Aorta (tissue), 5 donors: ENCODE data around the gene LRRC30. TPM values are rescaled to one million over a fixed set of nuclear protein-coding genes. Genes with fewer than 3 reads are reported as not detected.
"Not testable (repeated sequence)": the region's sequence is repeated elsewhere in the genome, so short reads cannot be mapped to it uniquely, and the experiment has no call there.

ENCODE experiments used
- ATAC-seq: fragments of 200-7000 bp; cut with Tn5 transposase; one replicate; pipeline ENCODE4 v1.9.1; 2022; ENCODE audit warnings: moderate library complexity; ENCODE audit not compliant: low FRiP score
- DNase-seq, 2 donors: peaks; one replicate each; pipeline ENCODE4 v3.0.0-alpha.2; 2020
- H3K27ac ChIP-seq, 2 donors: one replicate each; pipeline ENCODE4 v1.5.1; 2013; ENCODE audit warnings: low read length in 2 of 2, mild to moderate bottlenecking in 2 of 2, moderate library complexity in 2 of 2, control low read depth in 1 of 2, inconsistent platforms in 1 of 2, low read depth in 1 of 2
- H3K27me3 ChIP-seq, 2 donors: one replicate each; pipeline ENCODE4 v1.6.1; 2013; ENCODE audit warnings: control low read depth in 1 of 2, low read length in 1 of 2, mild to moderate bottlenecking in 1 of 2, moderate library complexity in 1 of 2; ENCODE audit not compliant: insufficient read depth in 2 of 2, control insufficient read depth in 1 of 2
- H3K36me3 ChIP-seq, 2 donors: one replicate each; pipeline ENCODE4 v1.6.1; 2013; ENCODE audit warnings: control low read depth in 1 of 2, low read length in 1 of 2, mild to moderate bottlenecking in 1 of 2; ENCODE audit not compliant: insufficient read depth in 2 of 2, control insufficient read depth in 1 of 2
- H3K4me1 ChIP-seq, 2 donors: one replicate each; pipeline ENCODE4 v1.6.1; 2013; ENCODE audit warnings: low read length in 2 of 2, control low read depth in 1 of 2, mild to moderate bottlenecking in 1 of 2, moderate library complexity in 1 of 2; ENCODE audit not compliant: insufficient read depth in 2 of 2, control insufficient read depth in 1 of 2
- H3K4me3 ChIP-seq, 2 donors: one replicate each; pipeline ENCODE4 v1.5.1; 2013; ENCODE audit warnings: low read length in 2 of 2, control low read depth in 1 of 2, mild to moderate bottlenecking in 1 of 2
- H3K9me3 ChIP-seq: one replicate; pipeline ENCODE4 v1.6.1; 2013; ENCODE audit warnings: mild to moderate bottlenecking, low read length; ENCODE audit not compliant: control insufficient read depth
- WGBS, 2 donors: extraction: QIAGEN DNeasy Blood & Tissue Kit; methylation state at CpG; one replicate each; pipeline ENCODE4 v1.1.7; 2013; 5-methylcytosine and 5-hydroxymethylcytosine counted together
- intact Hi-C, 2 donors: fragments of 100-400 bp; cut with DNase I; formaldehyde crosslinking; loops; one replicate each; pipeline versions ENCODE4 v1.14.2 to v1.15.0; 2022
- polyA plus RNA-seq, 2 donors: library from polyadenylated mRNA; stranded (reverse); fragments of 200-250 nt; gene quantifications; one replicate each; pipeline ENCODE4 v1.2.3, GENCODE V29; 2013
- total RNA-seq, 2 donors: library from RNA; stranded (reverse); fragmentation: NEBNext Ultra II Directional; extraction: Animal tissue kit (Norgen Biotek cat#: 25700); gene quantifications; one replicate each; pipeline ENCODE4 v1.2.1, GENCODE V29; 2021
- donor health status: healthy with polysubstance abuse.
- donor health status: Bipolar disorder and iron deficiency.
- donor health status: DM: no; HTN: no; CAD: no.
- donor health status: DM: no; HTN: no; CAD: no.
- donor health status: DM: yes; HTN: yes; CAD: no.

The LRRC30 gene
- total and polyA plus RNA-seq, 4 donors: not detected

DNA sequence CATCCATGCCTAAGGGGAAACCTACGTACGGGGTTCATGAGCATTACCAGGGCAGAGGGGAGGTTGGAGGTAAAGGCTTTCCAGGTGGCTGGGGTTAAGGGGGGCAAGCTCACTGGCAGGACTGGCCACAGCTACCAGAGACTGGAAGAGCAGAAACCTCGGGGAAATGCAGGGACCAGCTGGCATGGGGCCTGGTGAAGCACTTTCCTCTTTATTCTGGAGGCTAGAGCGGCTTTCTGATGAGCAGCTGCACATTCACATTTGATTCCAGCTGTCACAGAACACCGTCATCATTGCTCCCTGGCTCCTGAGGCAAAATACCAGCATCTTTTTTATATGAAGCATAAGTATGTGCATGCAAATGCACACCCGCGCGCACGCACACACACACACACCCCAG is 28.7 kb upstream of the LRRC30 start:
- Histone ChIP-seq H3K4me3 (no peak overlapping the region), H3K4me1 (no peaks in the 10 kb centered on the region), H3K36me3 (no peaks in the 10 kb centered on the region), H3K27me3 (no peaks in the 10 kb centered on the region), H3K27ac (no peak overlapping the region), H3K9me3 (no peaks in the 10 kb centered on the region)
- 87 to 88% methylated on average over 9 of the region's 9 CpGs for WGBS, 2 donors
- ATAC-seq (no peak), DNase-seq (no peak)
- intact Hi-C loops: no loop called here

DNA sequence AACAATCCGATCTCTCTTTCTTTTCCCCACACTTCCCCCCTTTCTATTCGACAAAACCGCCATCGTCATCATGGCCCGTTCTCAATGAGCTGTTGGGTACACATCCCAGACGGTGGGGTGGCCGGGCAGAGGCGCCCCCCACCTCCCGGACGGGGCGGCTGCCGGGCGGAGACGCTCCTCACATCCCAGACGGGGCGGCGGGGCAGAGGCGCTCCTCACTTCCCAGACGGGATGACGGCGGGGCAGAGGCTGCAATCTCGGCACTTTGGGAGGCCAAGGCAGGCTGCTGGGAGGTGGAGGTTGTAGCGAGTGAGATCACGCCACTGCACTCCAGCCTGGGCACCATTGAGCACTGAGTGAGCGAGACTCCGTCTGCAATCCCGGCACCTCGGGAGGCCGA is 27.3 kb upstream of the LRRC30 start:
- DNase-seq, H3K27ac ChIP-seq, intact Hi-C loops, H3K27me3 ChIP-seq, H3K36me3 ChIP-seq, H3K4me3 ChIP-seq, ATAC-seq, H3K9me3 ChIP-seq, H3K4me1 ChIP-seq: not testable (repeated sequence)
- WGBS, 2 donors: 91% methylated on average over 26 to 28 of the region's 29 CpGs

- no peak for DNase-seq
- Histone ChIP-seq H3K27ac (no peak overlapping the region), H3K4me1 (no peaks in the 10 kb centered on the region), H3K36me3 (no peaks in the 10 kb centered on the region), H3K4me3 (no peak overlapping the region), H3K9me3 (no peaks in the 10 kb centered on the region), H3K27me3 (no peaks in the 10 kb centered on the region)
- ATAC-seq: no peak
- intact Hi-C loops: no loop called here
Measured at GRCh38 chr18:7205346-7205745, 25.5 kb upstream of the LRRC30 start.

GRCh38 chr18:7206217-7206616 is 24.7 kb upstream of the LRRC30 start:
- DNase-seq (no peak), ATAC-seq (no peak)
- Histone ChIP-seq H3K27ac (no peak overlapping the region), H3K9me3 (no peaks in the 10 kb centered on the region), H3K4me3 (no peak overlapping the region), H3K27me3 (no peaks in the 10 kb centered on the region), H3K36me3 (no peaks in the 10 kb centered on the region), H3K4me1 (no peaks in the 10 kb centered on the region)
- intact Hi-C loops: no loop called here
- 73 to 74% methylated on average over 6 of the region's 6 CpGs for WGBS, 2 donors

DNA sequence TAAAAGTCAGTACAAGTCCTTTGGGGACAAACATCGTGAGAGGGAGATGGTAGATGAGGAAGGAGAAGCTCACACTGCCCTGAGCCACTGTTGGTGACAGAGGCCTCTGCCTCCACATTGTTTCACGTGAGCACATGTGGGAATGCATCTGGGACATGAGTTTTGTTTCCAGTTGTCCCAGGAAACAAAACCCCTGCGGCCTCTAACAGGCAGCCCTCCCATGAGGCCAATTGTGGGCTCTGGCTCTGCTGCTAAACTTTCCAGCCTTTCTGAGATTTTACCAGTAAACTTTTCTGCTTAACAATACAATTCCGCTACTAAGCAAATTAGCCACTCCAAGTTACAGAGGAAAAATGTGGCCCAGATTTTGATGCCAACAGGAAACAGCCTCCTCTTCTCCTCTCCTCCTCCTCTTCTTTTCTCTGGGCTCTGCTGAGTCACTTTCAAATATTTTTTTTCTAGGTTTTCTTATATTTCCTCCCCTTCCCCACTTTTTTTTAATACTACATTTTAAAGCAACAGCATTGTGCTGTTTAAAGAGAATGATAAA is 23.4 kb upstream of the LRRC30 start:
- Histone ChIP-seq H3K9me3 (no peaks in the 10 kb centered on the region), H3K36me3 (no peaks in the 10 kb centered on the region), H3K27ac (no peak overlapping the region), H3K27me3 (no peaks in the 10 kb centered on the region), H3K4me3 (no peak overlapping the region), H3K4me1 (no peaks in the 10 kb centered on the region)
- WGBS, 2 donors: 62 to 65% methylated on average over 4 of the region's 4 CpGs
- DNase-seq (no peak), ATAC-seq (no peak)
- intact Hi-C loops: no loop called here

DNA sequence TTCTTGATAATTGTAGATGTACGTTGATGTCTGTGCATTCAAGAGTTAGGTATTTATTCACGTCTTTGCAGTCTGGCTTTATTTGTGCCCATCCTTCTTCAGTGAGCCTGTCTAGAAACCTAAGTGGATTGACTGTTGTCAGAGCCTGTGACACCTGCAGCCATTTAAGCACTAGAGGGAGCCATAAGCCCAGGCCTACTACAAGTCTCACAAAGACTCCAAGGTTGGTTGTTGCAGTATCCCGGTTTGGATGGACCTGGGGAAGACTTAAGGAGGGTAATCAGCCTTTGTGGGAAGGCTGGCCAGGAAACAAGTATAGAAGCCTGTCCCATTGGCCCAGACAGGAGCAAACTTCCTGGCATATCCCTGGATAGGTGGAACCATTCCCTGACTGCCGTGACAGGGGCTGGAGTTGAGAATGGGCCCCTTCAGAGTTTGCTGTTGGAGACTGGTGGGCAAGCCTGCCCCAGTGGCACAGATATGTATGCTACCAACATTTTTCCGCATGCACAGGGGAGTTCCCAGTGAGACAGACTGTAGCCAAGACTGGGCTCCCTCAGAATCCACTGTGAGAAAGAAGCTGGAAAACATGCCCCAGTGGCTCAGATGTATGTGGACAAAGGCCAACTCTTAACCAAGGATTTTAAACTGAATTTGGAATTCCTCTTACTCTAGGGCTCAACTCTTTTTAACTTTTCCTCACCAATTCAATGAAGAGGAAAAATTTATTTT is 9.3 kb upstream of the LRRC30 start:
- H3K27me3 ChIP-seq: no peaks in the 10 kb centered on the region
- no peak overlapping the region for H3K4me3 ChIP-seq
- DNase-seq: no peak
- no peak for ATAC-seq
- intact Hi-C loops: no loop called here
- H3K27ac ChIP-seq: no peak overlapping the region
- H3K36me3 ChIP-seq: no peaks in the 10 kb centered on the region
- 47 to 49% methylated on average over 5 of the region's 5 CpGs for WGBS, 2 donors
- H3K9me3 ChIP-seq: no peaks in the 10 kb centered on the region
- H3K4me1 ChIP-seq: no peaks in the 10 kb centered on the region

GRCh38 chr18:7224198-7224597 is 6.7 kb upstream of the LRRC30 start:
- Histone ChIP-seq H3K4me1 (no peaks in the 10 kb centered on the region), H3K4me3 (no peak overlapping the region), H3K27ac (no peak overlapping the region), H3K36me3 (no peaks in the 10 kb centered on the region), H3K9me3 (no peaks in the 10 kb centered on the region), H3K27me3 (no peaks in the 10 kb centered on the region)
- 69 to 75% methylated on average over 3 of the region's 3 CpGs for WGBS, 2 donors
- DNase-seq: no peak
- ATAC-seq: no peak
- intact Hi-C loops: no loop called here

GRCh38 chr18:7232218-7232617 is 1.3 kb downstream of the LRRC30 start:
- Histone ChIP-seq H3K27ac (no peak overlapping the region), H3K36me3 (no peaks in the 10 kb centered on the region), H3K4me1 (no peaks in the 10 kb centered on the region), H3K4me3 (no peak overlapping the region), H3K9me3 (no peaks in the 10 kb centered on the region), H3K27me3 (no peaks in the 10 kb centered on the region)
- ATAC-seq (no peak), DNase-seq (no peak)
- intact Hi-C loops: no loop called here
- 84 to 86% methylated on average over 3 of the region's 3 CpGs for WGBS, 2 donors

- no peak for DNase-seq
Measured at GRCh38 chr18:7233134-7233810, 2.4 kb downstream of the LRRC30 start.

More at GRCh38 chr18:7233134-7233810, 2.4 kb downstream of the LRRC30 start:
- no peak for ATAC-seq
- Histone ChIP-seq H3K4me1 (no peaks in the 10 kb centered on the region), H3K4me3 (no peak overlapping the region), H3K27ac (no peak overlapping the region), H3K9me3 (no peaks in the 10 kb centered on the region), H3K27me3 (no peaks in the 10 kb centered on the region), H3K36me3 (no peaks in the 10 kb centered on the region)
- WGBS, 2 donors: 58 to 60% methylated on average over 8 of the region's 8 CpGs
- intact Hi-C loops: no loop called here
